PC-9 (cell line): ENCODE measurements around the gene RHBDL1. TPM values are rescaled to one million over a fixed set of nuclear protein-coding genes. Genes with fewer than 3 reads are reported as not detected.

Experiments used
- BruUV-seq: library from RNA; stranded (reverse); fragments of 400-500 nt; replicated peaks from 2 replicates; lab custom pipeline; 2021; lab: Mats Ljungman, UMichigan
- CTCF ChIA-PET: fragments of 300-600 bp; sonication (Branson Sonifier 250); formaldehyde crosslinking; loops from one replicate; lab custom pipeline; 2022; ENCODE audit warnings: antibody characterized with exemption; lab: Charles Lee
- POLR2A ChIA-PET: fragments of 300-600 bp; sonication (Branson Sonifier 250); formaldehyde crosslinking; loops from one replicate; lab custom pipeline; 2022; ENCODE audit warnings: antibody characterized with exemption; ENCODE audit not compliant: unreplicated experiment; lab: Charles Lee
- DNase-seq, 2 experiments: peaks; one replicate each; pipeline versions ENCODE4 v3.0.0 to v3.0.0-alpha.2; 2015 to 2022; ENCODE audit warnings: mixed read lengths in 1 of 2
- H2AFZ ChIP-seq: fragments of 200-600 bp; sonication (generic); 2 replicates; pipeline ENCODE4 v1.8.1; 2017; ENCODE audit warnings: antibody characterized with exemption
- H3F3A ChIP-seq: fragments of 200-600 bp; sonication (generic); 2 replicates; pipeline ENCODE4 v1.8.1; 2017; ENCODE audit warnings: antibody characterized with exemption, mild to moderate bottlenecking, low read depth; ENCODE audit not compliant: insufficient read depth
- H3K27ac ChIP-seq: fragments of 200-600 bp; sonication (generic); 2 replicates; pipeline ENCODE4 v1.6.1; 2016; ENCODE audit warnings: mixed run types
- H3K27me3 ChIP-seq: fragments of 200-600 bp; sonication (generic); 2 replicates; pipeline ENCODE4 v1.6.1; 2016; ENCODE audit warnings: low read depth, mixed run types; ENCODE audit not compliant: insufficient read depth
- H3K36me3 ChIP-seq: fragments of 200-600 bp; sonication (generic); 2 replicates; pipeline ENCODE4 v1.6.1; 2016; ENCODE audit warnings: low read depth, mixed run types
- H3K4me1 ChIP-seq: fragments of 200-600 bp; sonication (generic); replicated peaks from 2 replicates; pipeline ENCODE4 v1.6.1; 2016; ENCODE audit warnings: mixed run types; ENCODE audit not compliant: insufficient read depth
- H3K4me2 ChIP-seq: fragments of 200-600 bp; sonication (generic); 2 replicates; pipeline ENCODE4 v1.6.1; 2017; ENCODE audit warnings: mixed run types
- H3K4me3 ChIP-seq: fragments of 200-600 bp; sonication (generic); 2 replicates; pipeline ENCODE4 v1.6.1; 2016; ENCODE audit warnings: mixed run types
- H3K79me2 ChIP-seq: fragments of 200-600 bp; sonication (generic); 2 replicates; pipeline ENCODE4 v1.6.1; 2017; ENCODE audit warnings: low read depth, mixed run types
- H3K9me2 ChIP-seq: fragments of 200-600 bp; sonication (generic); 2 replicates; pipeline ENCODE4 v1.8.1; 2017; ENCODE audit warnings: mild to moderate bottlenecking; ENCODE audit not compliant: insufficient read depth
- H3K9me3 ChIP-seq: fragments of 200-600 bp; sonication (generic); 2 replicates; pipeline ENCODE4 v1.8.1; 2016; ENCODE audit warnings: low read depth; ENCODE audit not compliant: insufficient read depth
- H4K20me1 ChIP-seq: fragments of 200-600 bp; sonication (generic); 2 replicates; pipeline ENCODE4 v1.8.1; 2017; ENCODE audit not compliant: insufficient read depth
- CTCF ChIP-seq: fragments of 200-600 bp; sonication (generic); conservative IDR thresholded peaks from 2 replicates; pipeline ENCODE4 v1.6.1; 2017; ENCODE audit warnings: mixed run types, antibody characterized with exemption, mild to moderate bottlenecking, moderate library complexity
- EZH2 ChIP-seq: fragments of 200-600 bp; sonication (generic); IDR thresholded peaks from 2 replicates; pipeline ENCODE4 v1.8.0; 2017; ENCODE audit warnings: antibody characterized with exemption, low read depth
- intact Hi-C: fragments of 100-400 bp; cut with micrococcal nuclease; formaldehyde crosslinking; loops from one replicate; pipeline ENCODE4 v1.10.0; 2022; ENCODE audit not compliant: unreplicated experiment
- total RNA-seq: library from RNA; stranded (reverse); gene quantifications from 2 replicates; pipeline ENCODE4 v1.2.3, GENCODE V29; 2021

RHBDL1 gene
- total RNA-seq, 1 experiment from 2014 or later = 18.1 TPM

GRCh38 chr16:654034-654433 lies 21.4 kb upstream of the RHBDL1 start:
- POLR2A ChIA-PET = interaction anchor here (0.7 kb wide), 1 partner anchor 13 kb away, joined by 7 read pairs; no protein-coding TSS in a partner anchor
- Histone ChIP-seq H3K27ac (no peak overlapping the region), H3K9me3 (no peaks in the 10 kb centered on the region), H3K9me2 (no peaks in the 10 kb centered on the region), H3K4me3 (no peak overlapping the region), H3K36me3 (no peaks in the 10 kb centered on the region), H3K79me2 (peaks cover 11% of the 10 kb centered on the region), H3K27me3 (no peaks in the 10 kb centered on the region), H3F3A (no peaks in the 10 kb centered on the region), H4K20me1 (no peaks in the 10 kb centered on the region), H2AFZ (no peak overlapping the region), H3K4me1 (peaks cover 11% of the 10 kb centered on the region), H3K4me2 (no peak overlapping the region)
- no TSS peak for BruUV-seq
- TF ChIP-seq EZH2 = no peak
- TF ChIP-seq CTCF = no peak
- intact Hi-C loops = no loop called here
- no peak for DNase-seq
- CTCF ChIA-PET = no interaction called here

GRCh38 chr16:657487-657886 lies 18.0 kb upstream of the RHBDL1 start:
- Histone ChIP-seq H3K27me3 (no peaks in the 10 kb centered on the region), H3K4me3 (no peak overlapping the region), H3K9me2 (no peaks in the 10 kb centered on the region), H4K20me1 (0 out of 2 replicates have a peak, but pooled peaks cover 4% of the 10 kb centered on the region), H3K4me1 (peaks cover 7% of the 10 kb centered on the region; the same call in 1 of the 2 replicates), H3K36me3 (no peaks in the 10 kb centered on the region), H3F3A (peaks cover 7% of the 10 kb centered on the region), H3K27ac (no peak overlapping the region), H3K4me2 (no peak overlapping the region), H3K79me2 (no peaks in the 10 kb centered on the region), H3K9me3 (no peaks in the 10 kb centered on the region), H2AFZ (no peak overlapping the region)
- POLR2A ChIA-PET = interaction anchor here (0.6 kb wide), 1 partner anchor 428 kb away, joined by 4 read pairs; no protein-coding TSS in a partner anchor
- no peak for DNase-seq
- intact Hi-C loops = no loop called here
- TF ChIP-seq EZH2 (no peak), CTCF (no peak)
- BruUV-seq = no TSS peak
- CTCF ChIA-PET = no interaction called here

- Histone ChIP-seq H3K79me2 (no peaks in the 10 kb centered on the region), H3K4me2 (no peak overlapping the region), H3K9me2 (no peaks in the 10 kb centered on the region), H3K36me3 (no peaks in the 10 kb centered on the region), H2AFZ (no peak overlapping the region), H4K20me1 (0 out of 2 replicates have a peak, but pooled peaks cover 4% of the 10 kb centered on the region), H3K9me3 (no peaks in the 10 kb centered on the region), H3K27ac (no peak overlapping the region), H3K27me3 (no peaks in the 10 kb centered on the region), H3F3A (peaks cover 7% of the 10 kb centered on the region), H3K4me3 (no peak overlapping the region), H3K4me1 (peaks cover 7% of the 10 kb centered on the region; the same call in 1 of the 2 replicates)
- no TSS peak for BruUV-seq
- intact Hi-C loops = no loop called here
- ChIA-PET POLR2A (no interaction called here), CTCF (interaction anchor here (0.5 kb wide), 2 partner anchors 46 to 306 kb away, joined by 3 read pairs; partner anchors contain the start of gene AXIN1)
- no peak for DNase-seq
- no peak for TF ChIP-seq CTCF
- TF ChIP-seq EZH2 = no peak
Measured at GRCh38 chr16:658679-659571, 16.5 kb upstream of the RHBDL1 start.
